ENCODE data around the gene DGKQ.

GRCh38 chr4:949656-950055, 23.7 kb downstream of the DGKQ start:
- TF ChIP-seq, protein P1, sequence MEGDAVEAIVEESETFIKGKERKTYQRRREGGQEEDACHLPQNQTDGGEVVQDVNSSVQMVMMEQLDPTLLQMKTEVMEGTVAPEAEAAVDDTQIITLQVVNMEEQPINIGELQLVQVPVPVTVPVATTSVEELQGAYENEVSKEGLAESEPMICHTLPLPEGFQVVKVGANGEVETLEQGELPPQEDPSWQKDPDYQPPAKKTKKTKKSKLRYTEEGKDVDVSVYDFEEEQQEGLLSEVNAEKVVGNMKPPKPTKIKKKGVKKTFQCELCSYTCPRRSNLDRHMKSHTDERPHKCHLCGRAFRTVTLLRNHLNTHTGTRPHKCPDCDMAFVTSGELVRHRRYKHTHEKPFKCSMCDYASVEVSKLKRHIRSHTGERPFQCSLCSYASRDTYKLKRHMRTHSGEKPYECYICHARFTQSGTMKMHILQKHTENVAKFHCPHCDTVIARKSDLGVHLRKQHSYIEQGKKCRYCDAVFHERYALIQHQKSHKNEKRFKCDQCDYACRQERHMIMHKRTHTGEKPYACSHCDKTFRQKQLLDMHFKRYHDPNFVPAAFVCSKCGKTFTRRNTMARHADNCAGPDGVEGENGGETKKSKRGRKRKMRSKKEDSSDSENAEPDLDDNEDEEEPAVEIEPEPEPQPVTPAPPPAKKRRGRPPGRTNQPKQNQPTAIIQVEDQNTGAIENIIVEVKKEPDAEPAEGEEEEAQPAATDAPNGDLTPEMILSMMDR (IDR thresholded peaks at IDR 0.05) = no peak
- TF ChIP-seq POLR2A (IDR thresholded peaks at IDR 0.05) = no peak
